ENCODE data around the gene P2RX7.
A peak's percentile ranks its signal among the peaks of the same experiment; 100 is the strongest.
"Not testable (repeated sequence)": the region's sequence is repeated elsewhere in the genome, so short reads cannot be mapped to it uniquely, and the experiment has no call there.

Gene P2RX7

DNA sequence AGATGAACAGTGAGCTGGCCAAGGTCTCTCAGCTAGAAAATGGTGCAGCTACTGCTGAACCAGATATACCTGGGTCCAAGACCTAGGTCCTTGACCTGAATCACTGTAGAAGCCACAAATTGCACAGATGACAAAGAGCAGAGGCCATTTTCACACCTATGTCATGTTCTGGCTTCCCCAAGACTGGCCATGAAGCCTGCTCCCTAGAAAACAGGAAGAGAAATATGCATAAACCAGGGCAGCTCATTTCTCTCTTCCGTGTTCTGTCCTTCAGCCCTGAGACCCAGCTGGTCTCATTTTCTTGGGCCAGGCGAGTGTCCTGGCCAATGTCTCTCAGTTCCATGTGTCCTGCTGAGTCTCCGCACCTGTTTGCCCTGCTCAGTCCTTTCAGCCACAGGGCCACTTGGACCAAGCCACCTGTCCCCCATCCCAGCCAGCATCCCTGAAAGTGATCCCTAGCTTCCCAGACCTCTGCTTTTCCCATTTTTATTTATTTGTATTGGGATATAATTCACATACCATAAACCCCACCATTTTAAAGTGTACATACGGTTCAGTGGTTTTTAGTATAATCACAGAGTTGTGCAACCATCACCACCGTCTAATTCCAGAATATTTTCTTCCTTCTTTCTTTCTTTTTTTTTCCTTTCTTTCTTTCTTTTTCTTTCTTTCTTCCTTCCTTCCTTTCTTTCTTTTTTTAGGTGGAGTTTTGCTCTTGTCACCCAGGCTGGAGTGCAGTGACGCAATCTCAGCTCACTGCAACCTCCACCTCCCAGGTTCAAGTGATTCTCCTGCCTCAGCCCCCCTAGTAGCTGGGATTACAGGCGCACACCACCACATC lies 27.0 kb downstream of the P2RX7 start:
- no peak overlapping the region for H3K4me3 ChIP-seq (ENCODE audit: low read depth, low read length)
- peak; percentile 50 for DNase-seq (ENCODE audit: low read depth)
- TF ChIP-seq, protein P1, sequence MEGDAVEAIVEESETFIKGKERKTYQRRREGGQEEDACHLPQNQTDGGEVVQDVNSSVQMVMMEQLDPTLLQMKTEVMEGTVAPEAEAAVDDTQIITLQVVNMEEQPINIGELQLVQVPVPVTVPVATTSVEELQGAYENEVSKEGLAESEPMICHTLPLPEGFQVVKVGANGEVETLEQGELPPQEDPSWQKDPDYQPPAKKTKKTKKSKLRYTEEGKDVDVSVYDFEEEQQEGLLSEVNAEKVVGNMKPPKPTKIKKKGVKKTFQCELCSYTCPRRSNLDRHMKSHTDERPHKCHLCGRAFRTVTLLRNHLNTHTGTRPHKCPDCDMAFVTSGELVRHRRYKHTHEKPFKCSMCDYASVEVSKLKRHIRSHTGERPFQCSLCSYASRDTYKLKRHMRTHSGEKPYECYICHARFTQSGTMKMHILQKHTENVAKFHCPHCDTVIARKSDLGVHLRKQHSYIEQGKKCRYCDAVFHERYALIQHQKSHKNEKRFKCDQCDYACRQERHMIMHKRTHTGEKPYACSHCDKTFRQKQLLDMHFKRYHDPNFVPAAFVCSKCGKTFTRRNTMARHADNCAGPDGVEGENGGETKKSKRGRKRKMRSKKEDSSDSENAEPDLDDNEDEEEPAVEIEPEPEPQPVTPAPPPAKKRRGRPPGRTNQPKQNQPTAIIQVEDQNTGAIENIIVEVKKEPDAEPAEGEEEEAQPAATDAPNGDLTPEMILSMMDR (IDR thresholded peaks at IDR 0.05; ENCODE audit: insufficient read depth, low read depth, low read length, missing control alignments), result no peak

GRCh38 chr12:121162384-121162783 lies 29.7 kb downstream of the P2RX7 start:
- H3K4me3 ChIP-seq (ENCODE audit: low read depth, low read length), result no peak overlapping the region
- TF ChIP-seq, protein P1 (IDR thresholded peaks at IDR 0.05; ENCODE audit: insufficient read depth, low read depth, low read length, missing control alignments), result no peak
- DNase-seq (ENCODE audit: low read depth), result no peak

- TF ChIP-seq, protein P1 (IDR thresholded peaks at IDR 0.05; ENCODE audit: insufficient read depth, low read depth, low read length, missing control alignments), result no peak
- no peak for DNase-seq (ENCODE audit: low read depth)
- no peak overlapping the region for H3K4me3 ChIP-seq (ENCODE audit: low read depth, low read length)
Measured at GRCh38 chr12:121162985-121163384, 30.3 kb downstream of the P2RX7 start.

GRCh38 chr12:121164839-121165238 lies 32.2 kb downstream of the P2RX7 start:
- H3K4me3 ChIP-seq (ENCODE audit: low read depth, low read length); DNase-seq (ENCODE audit: low read depth): not testable (repeated sequence)

DNA sequence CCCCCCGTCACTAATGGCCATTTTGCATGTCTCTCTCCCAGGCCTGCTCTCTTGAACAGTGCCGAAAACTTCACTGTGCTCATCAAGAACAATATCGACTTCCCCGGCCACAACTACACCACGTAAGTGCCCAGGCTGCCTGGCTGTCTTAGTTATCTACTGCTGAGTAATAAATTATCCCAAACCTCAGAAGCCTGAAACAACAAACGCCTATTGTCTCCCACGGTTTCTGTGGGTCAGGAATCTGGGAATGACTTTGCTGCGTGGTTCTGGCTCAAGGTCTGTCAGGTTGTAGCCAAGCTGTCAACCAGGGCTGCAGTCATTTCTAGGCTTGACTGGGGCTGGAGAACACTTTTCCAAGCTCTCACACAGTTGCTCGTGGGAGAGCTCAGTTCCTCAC lies 32.6 kb downstream of the P2RX7 start:
- no peak overlapping the region for H3K4me3 ChIP-seq (ENCODE audit: low read depth, low read length)
- TF ChIP-seq, protein P1 (IDR thresholded peaks at IDR 0.05; ENCODE audit: insufficient read depth, low read depth, low read length, missing control alignments), result no peak
- no peak for DNase-seq (ENCODE audit: low read depth)

DNA sequence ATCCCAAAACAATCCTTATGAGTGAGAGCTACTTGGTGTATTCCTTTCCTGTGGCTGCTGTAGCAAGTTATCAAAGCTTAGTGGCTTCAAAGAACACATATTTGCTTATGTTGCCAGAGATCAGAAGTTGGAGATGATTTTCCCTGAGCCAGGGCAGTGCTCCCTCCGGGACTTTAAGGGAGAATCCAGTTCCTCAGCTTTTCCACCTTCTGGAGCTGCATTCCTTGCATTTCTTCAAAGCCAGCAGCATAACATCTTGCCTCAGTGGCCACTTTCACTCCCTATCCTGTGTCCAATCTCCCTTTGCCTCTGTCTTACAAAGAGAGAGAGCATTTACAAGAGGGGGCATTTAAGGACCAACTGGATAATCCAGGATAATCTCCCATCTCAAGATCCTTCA lies 33.7 kb downstream of the P2RX7 start:
- H3K4me3 ChIP-seq (ENCODE audit: low read depth, low read length), result no peak overlapping the region
- no peak for DNase-seq (ENCODE audit: low read depth)
- TF ChIP-seq, protein P1 (IDR thresholded peaks at IDR 0.05; ENCODE audit: insufficient read depth, low read depth, low read length, missing control alignments), result no peak

DNA sequence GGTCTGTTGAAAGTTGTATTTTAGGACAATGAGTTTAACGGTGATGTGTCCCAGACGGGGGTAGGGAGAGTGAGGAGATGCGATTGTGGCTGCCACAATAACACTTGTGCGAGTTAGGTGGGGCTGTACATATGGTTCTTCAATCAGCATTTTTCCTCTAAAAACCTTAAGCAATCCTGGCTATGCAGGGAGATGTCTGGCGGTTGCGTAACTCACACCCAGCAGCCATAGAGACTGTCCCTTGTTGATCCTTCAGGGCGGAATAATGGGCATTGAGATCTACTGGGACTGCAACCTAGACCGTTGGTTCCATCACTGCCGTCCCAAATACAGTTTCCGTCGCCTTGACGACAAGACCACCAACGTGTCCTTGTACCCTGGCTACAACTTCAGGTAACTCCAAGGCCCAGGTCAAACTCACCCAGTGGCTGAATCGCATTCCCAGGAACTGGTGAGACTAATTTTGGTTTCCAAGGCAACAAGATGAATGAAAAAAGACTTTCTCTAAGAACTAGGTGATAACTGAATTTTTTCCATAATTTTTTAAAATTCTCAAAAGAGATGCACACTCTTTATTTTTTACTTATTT lies 34.6 kb downstream of the P2RX7 start:
- TF ChIP-seq, protein P1 (IDR thresholded peaks at IDR 0.05; ENCODE audit: insufficient read depth, low read depth, low read length, missing control alignments), result no peak
- DNase-seq (ENCODE audit: low read depth), result no peak
- H3K4me3 ChIP-seq (ENCODE audit: low read depth, low read length), result no peak overlapping the region
